GM19452 (cell line): ENCODE data around the gene HNRNPUL1.
A peak's percentile ranks its signal among the peaks of the same experiment; 100 is the strongest.

ENCODE experiments used
- ATAC-seq: cut with Tn5 transposase; IDR thresholded peaks from one replicate; pipeline ENCODE4 v1.9.1; 2021; ENCODE audit not compliant: unreplicated experiment

The HNRNPUL1 gene

DNA sequence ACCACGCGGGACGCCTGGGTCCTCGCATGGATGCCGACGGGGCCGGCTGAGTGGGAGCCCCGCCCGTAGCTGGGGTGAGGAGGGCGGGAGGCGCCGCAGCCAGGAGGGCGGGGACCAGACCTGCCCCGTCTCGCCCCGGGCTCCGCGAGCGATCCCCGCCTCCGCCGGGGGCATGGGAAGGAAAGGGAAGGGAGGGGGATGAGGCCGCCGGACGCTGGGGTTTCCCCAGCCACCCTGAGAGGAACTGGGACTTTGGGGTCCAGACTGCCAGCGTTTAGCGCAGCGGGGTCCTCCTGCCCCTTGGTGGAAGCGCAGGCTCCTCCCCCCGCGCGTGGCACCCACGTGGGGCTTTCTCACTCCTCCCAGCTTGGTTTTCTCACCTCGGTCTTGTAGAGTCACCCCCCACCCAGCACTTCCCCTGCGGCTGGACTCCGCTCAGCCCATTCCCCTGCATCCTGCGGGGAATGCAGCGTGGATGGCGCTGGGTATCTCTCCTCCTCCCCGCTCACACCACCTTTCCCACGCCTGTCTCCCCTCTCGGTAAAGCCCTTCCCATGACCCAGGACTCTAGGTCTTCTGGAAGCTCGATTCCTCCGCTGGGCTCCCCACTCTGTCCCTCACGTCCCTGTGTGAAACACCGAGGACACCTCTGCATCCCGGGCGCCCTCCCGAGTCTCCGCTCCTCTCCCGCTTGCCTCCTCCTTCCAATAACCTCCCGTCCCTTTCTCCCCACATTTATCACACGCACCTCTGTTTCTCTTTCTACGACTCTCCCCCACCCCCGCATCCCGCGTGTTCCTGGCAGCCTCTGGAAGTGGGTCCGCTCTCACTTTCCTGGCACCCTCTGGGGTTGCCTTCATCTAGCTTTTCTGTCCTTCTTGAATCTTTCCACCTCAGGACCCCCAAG, 87.4 kb downstream of the HNRNPUL1 start:
- ATAC-seq, result peak; percentile 39

DNA sequence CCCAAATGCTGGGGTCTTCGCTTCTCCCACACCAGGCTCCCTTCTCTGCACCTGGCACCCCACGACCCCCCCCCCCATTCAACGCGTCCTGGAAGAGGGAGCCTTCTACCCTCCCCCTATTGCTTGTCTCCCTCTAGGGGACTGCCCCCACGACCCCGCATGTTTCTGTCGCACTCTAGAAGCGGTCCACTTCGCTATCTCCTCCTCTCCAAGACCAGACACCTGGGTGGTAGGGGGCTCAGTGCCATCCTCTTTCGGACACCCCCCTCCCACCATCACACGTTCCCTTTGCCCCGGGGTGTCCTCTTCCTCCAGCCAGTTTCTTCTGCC, 88.1 kb downstream of the HNRNPUL1 start:
- ATAC-seq, result no peak

- no peak for ATAC-seq
Observed at GRCh38 chr19:41352609-41353465, 88.7 kb downstream of the HNRNPUL1 start.

DNA sequence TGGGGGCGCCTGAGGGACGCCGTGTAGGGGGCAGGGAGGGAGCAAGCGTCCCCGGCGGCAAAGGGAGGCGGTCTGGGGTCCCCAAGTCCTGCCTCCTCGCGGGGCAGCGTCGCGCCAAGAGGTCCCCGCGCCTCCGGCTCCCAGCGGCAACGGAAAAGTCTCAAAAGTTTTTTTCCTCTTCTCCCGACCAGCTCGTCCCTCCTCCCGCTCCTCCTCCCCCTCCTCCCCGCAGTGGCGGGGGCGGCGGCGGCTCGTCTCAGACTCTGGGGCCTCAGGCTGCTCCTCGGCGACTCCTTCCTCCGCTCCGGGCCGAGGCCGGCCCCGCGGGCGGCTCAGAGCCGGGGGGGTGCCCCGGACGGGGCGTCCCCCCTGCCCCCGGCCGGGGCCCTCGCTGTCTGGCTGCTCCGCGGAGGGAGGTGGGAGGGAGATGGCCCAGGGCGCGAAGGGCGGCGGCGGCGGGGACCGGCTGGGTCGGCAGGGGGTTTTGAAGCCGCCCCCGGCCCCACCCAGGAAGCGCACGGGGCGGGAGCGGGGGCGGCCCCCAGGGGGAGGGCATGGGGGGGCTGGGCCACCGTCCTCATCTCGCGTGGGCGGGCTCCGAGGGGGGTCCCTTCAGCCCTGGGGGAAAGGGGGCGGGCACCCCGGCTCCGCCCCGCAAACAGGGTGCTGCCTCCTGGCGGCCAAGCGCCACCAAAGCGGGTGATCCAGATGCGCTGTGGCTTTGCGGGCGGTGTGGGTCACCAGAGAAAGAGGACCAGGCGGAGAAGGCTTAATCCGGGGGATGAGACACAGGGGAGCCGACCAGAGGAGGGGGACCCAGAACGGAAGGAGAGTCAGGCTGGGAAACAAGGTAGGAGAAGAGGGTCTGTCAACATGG, 89.5 kb downstream of the HNRNPUL1 start, which contains the start of gene TGFB1:
Gene TGFB1 (minus strand): TSS at position 457 of the 877 bp plus-strand sequence. CDS start 878 bp downstream, outside the sequence.
- ATAC-seq, result peak; percentile 40

DNA sequence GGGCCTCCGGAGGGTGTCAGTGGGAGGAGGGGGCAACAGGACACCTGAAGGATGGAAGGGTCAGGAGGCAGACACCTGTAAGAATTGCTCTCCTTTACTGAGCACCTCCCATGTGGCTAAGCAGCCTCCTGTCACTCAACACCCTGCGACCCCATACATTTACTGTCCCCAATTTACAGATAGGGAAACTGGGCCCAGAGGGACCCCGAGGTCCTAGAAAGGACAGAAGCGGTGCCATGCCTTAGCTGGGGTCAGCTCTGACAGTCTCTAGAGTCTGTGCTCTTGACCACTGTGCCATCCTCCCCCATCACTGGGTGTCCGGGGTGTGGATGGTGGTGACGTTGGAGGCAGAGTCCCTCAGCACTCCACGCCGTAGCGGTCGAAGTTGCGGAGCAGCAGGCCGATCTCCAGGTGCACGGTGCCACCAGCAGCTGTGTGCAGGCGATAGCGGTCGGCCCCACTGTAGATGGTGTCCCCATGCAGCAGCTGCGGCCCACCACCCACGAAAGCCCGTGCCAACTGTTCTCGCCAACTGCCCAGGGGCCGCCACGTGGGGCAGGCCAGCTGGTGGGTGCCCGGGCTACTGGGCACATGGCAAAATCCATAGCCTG, 90.3 kb downstream of the HNRNPUL1 start:
- ATAC-seq, result no peak

DNA sequence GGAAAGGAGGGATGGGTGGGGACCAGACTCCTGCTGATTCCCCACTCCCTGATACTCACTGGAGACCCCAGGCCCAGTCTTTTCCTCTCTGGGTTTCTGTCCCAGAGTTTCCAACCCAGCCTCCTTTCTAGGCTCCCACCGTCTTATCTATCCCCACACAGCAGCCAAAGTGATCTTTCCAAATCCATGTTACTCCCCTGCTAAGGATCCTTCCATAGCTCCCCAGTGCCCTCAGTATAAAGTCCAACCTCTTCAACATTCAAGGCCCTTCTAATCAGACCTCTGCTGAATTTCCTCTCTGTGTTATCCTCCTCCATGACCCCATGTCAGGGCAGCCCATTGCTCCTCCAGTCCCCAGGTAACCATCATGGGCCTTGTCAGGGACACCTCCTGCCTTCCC, 90.9 kb downstream of the HNRNPUL1 start:
- no peak for ATAC-seq

GRCh38 chr19:41355802-41356201, 91.6 kb downstream of the HNRNPUL1 start:
- no peak for ATAC-seq

- ATAC-seq, result no peak
Observed at GRCh38 chr19:41356984-41357739, 93.0 kb downstream of the HNRNPUL1 start.
